Measurements from ENCODE around the gene GXYLT2. TPM values are rescaled to one million over a fixed set of nuclear protein-coding genes. Genes with fewer than 3 reads are reported as not detected.

The GXYLT2 gene
- total and polyA plus RNA-seq, 2 of the 13 experiments (the other 11 are each of a cell fraction or from before 2014, with no cell fraction given), result 4.3 to 6.9 TPM

- no peak for TF ChIP-seq MEIS1 (CRISPR knock-in tag; IDR thresholded peaks at IDR 0.05; ENCODE audit: borderline replicate concordance)
- TF ChIP-seq SP4 (CRISPR knock-in tag; IDR thresholded peaks at IDR 0.05), result peak; percentile 35; the same call in 1 of the 2 replicates
- no peak for TF ChIP-seq ZNF747 (CRISPR knock-in tag; IDR thresholded peaks at IDR 0.05; ENCODE audit: borderline replicate concordance)
- TF ChIP-seq, protein P1, sequence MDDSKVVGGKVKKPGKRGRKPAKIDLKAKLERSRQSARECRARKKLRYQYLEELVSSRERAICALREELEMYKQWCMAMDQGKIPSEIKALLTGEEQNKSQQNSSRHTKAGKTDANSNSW (CRISPR knock-in tag; IDR thresholded peaks at IDR 0.05; ENCODE audit: borderline replicate concordance), result 0 out of 2 replicates have a peak, but pooled peaks have one; percentile 76
- 0 out of 2 replicates have a peak, but pooled peaks have one; percentile 19 for TF ChIP-seq SP5 (CRISPR knock-in tag; IDR thresholded peaks at IDR 0.05; ENCODE audit: borderline replicate concordance, low read depth)
- TF ChIP-seq, protein P2, sequence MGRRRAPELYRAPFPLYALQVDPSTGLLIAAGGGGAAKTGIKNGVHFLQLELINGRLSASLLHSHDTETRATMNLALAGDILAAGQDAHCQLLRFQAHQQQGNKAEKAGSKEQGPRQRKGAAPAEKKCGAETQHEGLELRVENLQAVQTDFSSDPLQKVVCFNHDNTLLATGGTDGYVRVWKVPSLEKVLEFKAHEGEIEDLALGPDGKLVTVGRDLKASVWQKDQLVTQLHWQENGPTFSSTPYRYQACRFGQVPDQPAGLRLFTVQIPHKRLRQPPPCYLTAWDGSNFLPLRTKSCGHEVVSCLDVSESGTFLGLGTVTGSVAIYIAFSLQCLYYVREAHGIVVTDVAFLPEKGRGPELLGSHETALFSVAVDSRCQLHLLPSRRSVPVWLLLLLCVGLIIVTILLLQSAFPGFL (CRISPR knock-in tag; IDR thresholded peaks at IDR 0.05), result 0 out of 2 replicates have a peak, but pooled peaks have one; percentile 46
- no peak for TF ChIP-seq SP140L (CRISPR knock-in tag; IDR thresholded peaks at IDR 0.05; ENCODE audit: borderline replicate concordance)
- TF ChIP-seq POLR2AphosphoS5 (IDR thresholded peaks at IDR 0.05; ENCODE audit: low read depth, low read length), result peak; percentile 83
- TF ChIP-seq ZNF770 (CRISPR knock-in tag; IDR thresholded peaks at IDR 0.05), result peak; percentile 41; the same call in 1 of the 2 replicates
- TF ChIP-seq, protein P3, sequence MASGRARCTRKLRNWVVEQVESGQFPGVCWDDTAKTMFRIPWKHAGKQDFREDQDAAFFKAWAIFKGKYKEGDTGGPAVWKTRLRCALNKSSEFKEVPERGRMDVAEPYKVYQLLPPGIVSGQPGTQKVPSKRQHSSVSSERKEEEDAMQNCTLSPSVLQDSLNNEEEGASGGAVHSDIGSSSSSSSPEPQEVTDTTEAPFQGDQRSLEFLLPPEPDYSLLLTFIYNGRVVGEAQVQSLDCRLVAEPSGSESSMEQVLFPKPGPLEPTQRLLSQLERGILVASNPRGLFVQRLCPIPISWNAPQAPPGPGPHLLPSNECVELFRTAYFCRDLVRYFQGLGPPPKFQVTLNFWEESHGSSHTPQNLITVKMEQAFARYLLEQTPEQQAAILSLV (CRISPR knock-in tag; IDR thresholded peaks at IDR 0.05; ENCODE audit: borderline replicate concordance), result 0 out of 2 replicates have a peak, but pooled peaks have one; percentile 66
- no peak for TF ChIP-seq ZNF251 (CRISPR knock-in tag; IDR thresholded peaks at IDR 0.05)
- TF ChIP-seq, protein P4, sequence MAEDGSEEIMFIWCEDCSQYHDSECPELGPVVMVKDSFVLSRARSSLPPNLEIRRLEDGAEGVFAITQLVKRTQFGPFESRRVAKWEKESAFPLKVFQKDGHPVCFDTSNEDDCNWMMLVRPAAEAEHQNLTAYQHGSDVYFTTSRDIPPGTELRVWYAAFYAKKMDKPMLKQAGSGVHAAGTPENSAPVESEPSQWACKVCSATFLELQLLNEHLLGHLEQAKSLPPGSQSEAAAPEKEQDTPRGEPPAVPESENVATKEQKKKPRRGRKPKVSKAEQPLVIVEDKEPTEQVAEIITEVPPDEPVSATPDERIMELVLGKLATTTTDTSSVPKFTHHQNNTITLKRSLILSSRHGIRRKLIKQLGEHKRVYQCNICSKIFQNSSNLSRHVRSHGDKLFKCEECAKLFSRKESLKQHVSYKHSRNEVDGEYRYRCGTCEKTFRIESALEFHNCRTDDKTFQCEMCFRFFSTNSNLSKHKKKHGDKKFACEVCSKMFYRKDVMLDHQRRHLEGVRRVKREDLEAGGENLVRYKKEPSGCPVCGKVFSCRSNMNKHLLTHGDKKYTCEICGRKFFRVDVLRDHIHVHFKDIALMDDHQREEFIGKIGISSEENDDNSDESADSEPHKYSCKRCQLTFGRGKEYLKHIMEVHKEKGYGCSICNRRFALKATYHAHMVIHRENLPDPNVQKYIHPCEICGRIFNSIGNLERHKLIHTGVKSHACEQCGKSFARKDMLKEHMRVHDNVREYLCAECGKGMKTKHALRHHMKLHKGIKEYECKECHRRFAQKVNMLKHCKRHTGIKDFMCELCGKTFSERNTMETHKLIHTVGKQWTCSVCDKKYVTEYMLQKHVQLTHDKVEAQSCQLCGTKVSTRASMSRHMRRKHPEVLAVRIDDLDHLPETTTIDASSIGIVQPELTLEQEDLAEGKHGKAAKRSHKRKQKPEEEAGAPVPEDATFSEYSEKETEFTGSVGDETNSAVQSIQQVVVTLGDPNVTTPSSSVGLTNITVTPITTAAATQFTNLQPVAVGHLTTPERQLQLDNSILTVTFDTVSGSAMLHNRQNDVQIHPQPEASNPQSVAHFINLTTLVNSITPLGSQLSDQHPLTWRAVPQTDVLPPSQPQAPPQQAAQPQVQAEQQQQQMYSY (CRISPR knock-in tag; IDR thresholded peaks at IDR 0.05), result peak; percentile 32; the same call in 1 of the 2 replicates
- no peak for TF ChIP-seq ZUFSP (CRISPR knock-in tag; IDR thresholded peaks at IDR 0.05; ENCODE audit: borderline replicate concordance)
- peak; percentile 45; the same call in 1 of the 2 replicates for TF ChIP-seq BRD4 (CRISPR knock-in tag; IDR thresholded peaks at IDR 0.05)
- peak; percentile 33; the same call in 1 of the 2 replicates for TF ChIP-seq KMT2A (CRISPR knock-in tag; IDR thresholded peaks at IDR 0.05)
- TF ChIP-seq SIX4 (CRISPR knock-in tag; IDR thresholded peaks at IDR 0.05), result no peak; the same call in 1 of the 2 replicates
- TF ChIP-seq TARDBP (CRISPR knock-in tag; IDR thresholded peaks at IDR 0.05), result 0 out of 2 replicates have a peak, but pooled peaks have one; percentile 19
- no peak for TF ChIP-seq PAF1 (CRISPR knock-in tag; IDR thresholded peaks at IDR 0.05)
Observed at GRCh38 chr3:72996473-72997333, 108.9 kb downstream of the GXYLT2 start, which contains the start of gene PPP4R2 (continued).

Measured in HepG2 (cell line).